WTC11 (cell line): ENCODE results near the gene HOXB5. TPM values are rescaled to one million over a fixed set of nuclear protein-coding genes. Genes with fewer than 3 reads are reported as not detected.

Source experiments
- ATAC-seq: fragments of 200-7000 bp; cut with Tn5 transposase; 2 replicates; pipeline ENCODE4 v1.10.0; 2021; ENCODE audit warnings: mild to moderate bottlenecking, moderate library complexity
- CTCF ChIA-PET: fragments of 300-600 bp; sonication (Branson Sonifier 250); formaldehyde crosslinking; loops from one replicate; lab custom pipeline; 2021; ENCODE audit warnings: antibody characterized with exemption; lab: Charles Lee
- POLR2A ChIA-PET: fragments of 350-600 bp; sonication (Branson Sonifier 250); formaldehyde crosslinking; loops from one replicate; lab custom pipeline; 2021; ENCODE audit warnings: antibody characterized with exemption; lab: Charles Lee
- DNase-seq: peaks from one replicate; pipeline ENCODE4 v3.0.0; 2021; ENCODE audit warnings: low spot score
- H3K27ac Mint-ChIP-seq: 2 replicates; pipeline ENCODE4 v1.8.0; 2021; ENCODE audit warnings: mixed read lengths
- H3K27me3 Mint-ChIP-seq: 2 replicates; pipeline ENCODE4 v1.8.0; 2021; ENCODE audit warnings: low read depth, mild to moderate bottlenecking, moderate library complexity, mixed read lengths
- H3K36me3 Mint-ChIP-seq: 2 replicates; pipeline ENCODE4 v1.8.0; 2021; ENCODE audit warnings: mixed read lengths
- H3K4me1 Mint-ChIP-seq: 2 replicates; pipeline ENCODE4 v1.8.0; 2022; ENCODE audit warnings: mixed read lengths
- H3K4me3 Mint-ChIP-seq: 2 replicates; pipeline ENCODE4 v1.8.0; 2021; ENCODE audit warnings: mild to moderate bottlenecking, moderate library complexity, mixed read lengths
- H3K9me3 Mint-ChIP-seq: 2 replicates; pipeline ENCODE4 v1.8.0; 2021; ENCODE audit warnings: mixed read lengths
- ATF1 ChIP-seq: sonication (generic); formaldehyde crosslinking; IDR thresholded peaks from 2 replicates; pipeline ENCODE4 v1.8.1; 2023; ENCODE audit warnings: mild to moderate bottlenecking, moderate library complexity, missing genetic modification reagents
- CREB1 ChIP-seq: sonication (generic); formaldehyde crosslinking; IDR thresholded peaks from 2 replicates; pipeline ENCODE4 v1.8.0; 2023; ENCODE audit warnings: mild to moderate bottlenecking, missing genetic modification reagents
- ELF4 ChIP-seq: sonication (generic); formaldehyde crosslinking; IDR thresholded peaks from 2 replicates; pipeline ENCODE4 v1.8.1; 2022; ENCODE audit warnings: low read depth, mild to moderate bottlenecking, moderate library complexity, missing genetic modification reagents
- IRF2 ChIP-seq: sonication (generic); formaldehyde crosslinking; IDR thresholded peaks from 2 replicates; pipeline ENCODE4 v1.8.0; 2022; ENCODE audit warnings: low read depth, missing genetic modification reagents, borderline replicate concordance
- MAX ChIP-seq: sonication (generic); formaldehyde crosslinking; IDR thresholded peaks from 2 replicates; pipeline ENCODE4 v1.8.0; 2022; ENCODE audit warnings: mild to moderate bottlenecking, missing genetic modification reagents
- MLX ChIP-seq: sonication (generic); formaldehyde crosslinking; IDR thresholded peaks from 2 replicates; pipeline ENCODE4 v1.8.1; 2023; ENCODE audit warnings: mild to moderate bottlenecking, missing genetic modification reagents, moderate library complexity
- MYBL2 ChIP-seq: sonication (generic); formaldehyde crosslinking; IDR thresholded peaks from 2 replicates; pipeline ENCODE4 v1.8.1; 2023; ENCODE audit warnings: mild to moderate bottlenecking, moderate library complexity, missing genetic modification reagents
- SP1 ChIP-seq: sonication (generic); formaldehyde crosslinking; conservative IDR thresholded peaks from 2 replicates; pipeline ENCODE4 v1.8.1; 2022; ENCODE audit warnings: missing genetic modification reagents
- STAT6 ChIP-seq: sonication (generic); formaldehyde crosslinking; conservative IDR thresholded peaks from 2 replicates; pipeline ENCODE4 v1.8.1; 2023; ENCODE audit warnings: mild to moderate bottlenecking, low read depth, missing genetic modification reagents, moderate library complexity
- TEAD4 ChIP-seq: sonication (generic); formaldehyde crosslinking; IDR thresholded peaks from 2 replicates; pipeline ENCODE4 v1.8.0; 2022; ENCODE audit warnings: mild to moderate bottlenecking, missing genetic modification reagents
- TP53 ChIP-seq: sonication (generic); formaldehyde crosslinking; IDR thresholded peaks from 2 replicates; pipeline ENCODE4 v1.8.1; 2023; ENCODE audit warnings: mild to moderate bottlenecking, missing genetic modification reagents
- ZNF138 ChIP-seq: sonication (generic); formaldehyde crosslinking; conservative IDR thresholded peaks from 2 replicates; pipeline ENCODE4 v1.8.1; 2022; ENCODE audit warnings: mild to moderate bottlenecking, moderate library complexity, missing genetic modification reagents
- ZNF219 ChIP-seq: sonication (generic); formaldehyde crosslinking; IDR thresholded peaks from 2 replicates; pipeline ENCODE4 v1.8.0; 2023; ENCODE audit warnings: missing genetic modification reagents, mild to moderate bottlenecking, borderline replicate concordance
- ZNF317 ChIP-seq: sonication (generic); formaldehyde crosslinking; IDR thresholded peaks from 2 replicates; pipeline ENCODE4 v1.8.1; 2023; ENCODE audit warnings: low read depth, mild to moderate bottlenecking, moderate library complexity, missing genetic modification reagents, borderline replicate concordance
- ZNF416 ChIP-seq: fragments of 250-450 bp; sonication (Bioruptor Pico); IDR thresholded peaks from 2 replicates; pipeline ENCODE4 v1.9.0; 2021; ENCODE audit warnings: mild to moderate bottlenecking, inconsistent platforms
- ZNF423 ChIP-seq: fragments of 250-450 bp; sonication (Bioruptor Pico); IDR thresholded peaks from 2 replicates; pipeline ENCODE4 v2.1.2; 2022; ENCODE audit warnings: mild to moderate bottlenecking, moderate library complexity
- ZNF512 ChIP-seq: sonication (generic); formaldehyde crosslinking; IDR thresholded peaks from 2 replicates; pipeline ENCODE4 v1.8.1; 2022; ENCODE audit warnings: missing genetic modification reagents, borderline replicate concordance
- ZSCAN18 ChIP-seq: fragments of 250-450 bp; sonication (Bioruptor Pico); IDR thresholded peaks from 2 replicates; pipeline ENCODE4 v2.1.2; 2022; ENCODE audit warnings: mild to moderate bottlenecking, moderate library complexity
- total RNA-seq: library from RNA; stranded (reverse); gene quantifications from 3 replicates; pipeline ENCODE4 v1.2.3, GENCODE V29; 2021
- TF ChIP-seq, protein P1 (sequence below): fragments of 250-450 bp; sonication (Bioruptor Pico); conservative IDR thresholded peaks from 2 replicates; pipeline ENCODE4 v1.9.0; 2021; ENCODE audit warnings: mild to moderate bottlenecking
- TF ChIP-seq, protein P2 (sequence below): sonication (generic); formaldehyde crosslinking; IDR thresholded peaks from 2 replicates; pipeline ENCODE4 v1.8.0; 2023; ENCODE audit warnings: missing genetic modification reagents
- TF ChIP-seq, protein P3 (sequence below): sonication (generic); formaldehyde crosslinking; IDR thresholded peaks from 2 replicates; pipeline ENCODE4 v1.8.0; 2022; ENCODE audit warnings: mild to moderate bottlenecking, missing genetic modification reagents
- TF ChIP-seq, protein P4 (sequence below): fragments of 200-600 bp; IDR thresholded peaks from 2 replicates; pipeline ENCODE4 v1.8.0; 2022; ENCODE audit warnings: antibody characterized with exemption

The HOXB5 gene
- total RNA-seq, 1 experiment from 2014 or later: not detected

DNA sequence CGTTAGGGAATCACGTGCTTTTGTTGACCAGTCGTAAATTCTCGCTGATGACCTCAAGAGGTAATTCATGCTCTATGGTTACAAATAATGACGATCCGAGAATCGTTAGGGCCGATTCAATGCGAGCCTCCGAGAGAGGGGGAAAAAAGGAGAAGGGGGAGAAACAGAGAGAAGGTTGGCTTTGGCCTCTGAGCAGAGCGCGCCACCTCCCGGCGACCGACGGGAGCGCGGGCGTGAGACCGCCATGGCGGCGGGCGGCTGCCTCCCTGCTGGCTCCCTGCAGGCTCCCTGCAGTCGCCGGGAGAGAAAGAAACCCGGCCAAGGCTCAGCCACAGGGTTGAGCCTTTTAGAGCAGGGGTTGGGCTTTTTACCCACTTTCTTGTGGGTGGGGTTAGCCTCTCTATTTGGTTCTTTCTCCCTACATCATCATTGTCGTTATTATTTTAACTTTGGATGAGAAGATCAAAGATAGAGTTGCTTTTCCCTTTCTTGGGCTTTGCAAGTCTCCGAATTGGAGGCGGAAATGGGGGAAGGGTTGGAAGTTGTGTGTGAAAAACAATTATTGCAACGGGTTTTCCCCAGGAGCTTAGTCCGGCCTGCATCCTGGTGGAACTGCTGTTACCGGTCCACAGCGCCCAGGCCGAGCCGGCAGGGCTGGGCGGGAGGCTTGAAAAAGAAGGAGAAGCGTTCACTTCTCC is 410 bp upstream of the HOXB5 start (continued):
- TF ChIP-seq SP1 (CRISPR knock-in tag) (no peak), IRF2 (CRISPR knock-in tag) (no peak), ZNF512 (CRISPR knock-in tag) (no peak), MAX (no peak), ELF4 (no peak), MLX (no peak), ZNF416 (CRISPR knock-in tag) (no peak), TEAD4 (CRISPR knock-in tag) (no peak)
- TF ChIP-seq, protein P1, sequence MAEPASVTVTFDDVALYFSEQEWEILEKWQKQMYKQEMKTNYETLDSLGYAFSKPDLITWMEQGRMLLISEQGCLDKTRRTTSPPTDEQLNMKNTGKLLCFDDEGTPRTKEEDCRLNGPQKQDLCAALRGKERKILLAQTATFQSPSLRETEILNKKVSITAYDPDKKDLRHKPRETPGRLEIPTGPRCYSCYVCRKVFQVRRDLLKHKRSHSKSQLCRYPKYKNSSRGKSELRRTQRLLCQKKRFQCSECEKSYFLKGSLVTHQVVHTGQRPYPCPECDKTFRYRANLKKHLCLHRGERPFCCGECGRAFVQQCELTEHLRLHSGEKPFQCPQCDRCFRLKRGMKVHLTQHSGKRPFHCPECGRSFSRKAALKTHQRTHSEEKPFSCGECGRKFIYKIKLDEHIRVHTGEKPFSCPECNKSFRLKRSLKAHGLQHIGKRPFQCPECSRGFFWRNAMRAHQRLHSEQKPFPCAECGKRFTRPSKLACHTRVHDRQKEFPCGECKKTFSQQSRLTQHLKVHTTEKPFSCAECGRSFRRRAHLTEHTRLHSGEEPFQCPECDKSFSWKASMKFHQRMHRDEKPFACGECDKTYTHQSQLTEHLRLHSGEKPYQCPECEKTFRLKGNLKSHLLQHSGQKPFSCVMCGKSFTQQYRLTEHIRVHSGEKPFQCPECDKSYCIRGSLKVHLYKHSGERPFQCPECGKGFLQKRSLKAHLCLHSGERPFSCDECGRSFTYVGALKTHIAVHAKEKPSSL (CRISPR knock-in tag): no peak
- TF ChIP-seq, protein P2, sequence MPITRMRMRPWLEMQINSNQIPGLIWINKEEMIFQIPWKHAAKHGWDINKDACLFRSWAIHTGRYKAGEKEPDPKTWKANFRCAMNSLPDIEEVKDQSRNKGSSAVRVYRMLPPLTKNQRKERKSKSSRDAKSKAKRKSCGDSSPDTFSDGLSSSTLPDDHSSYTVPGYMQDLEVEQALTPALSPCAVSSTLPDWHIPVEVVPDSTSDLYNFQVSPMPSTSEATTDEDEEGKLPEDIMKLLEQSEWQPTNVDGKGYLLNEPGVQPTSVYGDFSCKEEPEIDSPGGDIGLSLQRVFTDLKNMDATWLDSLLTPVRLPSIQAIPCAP: no peak
- TF ChIP-seq, all 79 proteins: peak for 4

GRCh38 chr17:48592577-48592976 is 1.0 kb downstream of the HOXB5 start:
- Mint-ChIP-seq H3K27me3 (peaks cover 100% of the 10 kb centered on the region; the same call in 1 of the 2 replicates), H3K9me3 (no peaks in the 10 kb centered on the region), H3K36me3 (peaks cover 2% of the 10 kb centered on the region; the same call in 1 of the 2 replicates), H3K27ac (no peak overlapping the region), H3K4me1 (peaks cover 49% of the 10 kb centered on the region), H3K4me3 (no peak overlapping the region)
- DNase-seq: no peak
- ChIA-PET CTCF (interaction anchor here (0.7 to 2.5 kb wide), 31 partner anchors 8 to 377 kb away, joined by 3 to 15 read pairs (median 5); partner anchors contain the start of genes HOXB7 and HOXB8), POLR2A (interaction anchor here (1.0 kb wide), 1 partner anchor 214 kb away, joined by 3 read pairs; no protein-coding TSS in a partner anchor)
- ATAC-seq: no peak
- TF ChIP-seq, protein P3, sequence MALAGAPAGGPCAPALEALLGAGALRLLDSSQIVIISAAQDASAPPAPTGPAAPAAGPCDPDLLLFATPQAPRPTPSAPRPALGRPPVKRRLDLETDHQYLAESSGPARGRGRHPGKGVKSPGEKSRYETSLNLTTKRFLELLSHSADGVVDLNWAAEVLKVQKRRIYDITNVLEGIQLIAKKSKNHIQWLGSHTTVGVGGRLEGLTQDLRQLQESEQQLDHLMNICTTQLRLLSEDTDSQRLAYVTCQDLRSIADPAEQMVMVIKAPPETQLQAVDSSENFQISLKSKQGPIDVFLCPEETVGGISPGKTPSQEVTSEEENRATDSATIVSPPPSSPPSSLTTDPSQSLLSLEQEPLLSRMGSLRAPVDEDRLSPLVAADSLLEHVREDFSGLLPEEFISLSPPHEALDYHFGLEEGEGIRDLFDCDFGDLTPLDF (CRISPR knock-in tag): no peak
- no peak for TF ChIP-seq STAT6 (CRISPR knock-in tag)
- TF ChIP-seq MYBL2 (CRISPR knock-in tag): no peak
- TF ChIP-seq, protein P4, sequence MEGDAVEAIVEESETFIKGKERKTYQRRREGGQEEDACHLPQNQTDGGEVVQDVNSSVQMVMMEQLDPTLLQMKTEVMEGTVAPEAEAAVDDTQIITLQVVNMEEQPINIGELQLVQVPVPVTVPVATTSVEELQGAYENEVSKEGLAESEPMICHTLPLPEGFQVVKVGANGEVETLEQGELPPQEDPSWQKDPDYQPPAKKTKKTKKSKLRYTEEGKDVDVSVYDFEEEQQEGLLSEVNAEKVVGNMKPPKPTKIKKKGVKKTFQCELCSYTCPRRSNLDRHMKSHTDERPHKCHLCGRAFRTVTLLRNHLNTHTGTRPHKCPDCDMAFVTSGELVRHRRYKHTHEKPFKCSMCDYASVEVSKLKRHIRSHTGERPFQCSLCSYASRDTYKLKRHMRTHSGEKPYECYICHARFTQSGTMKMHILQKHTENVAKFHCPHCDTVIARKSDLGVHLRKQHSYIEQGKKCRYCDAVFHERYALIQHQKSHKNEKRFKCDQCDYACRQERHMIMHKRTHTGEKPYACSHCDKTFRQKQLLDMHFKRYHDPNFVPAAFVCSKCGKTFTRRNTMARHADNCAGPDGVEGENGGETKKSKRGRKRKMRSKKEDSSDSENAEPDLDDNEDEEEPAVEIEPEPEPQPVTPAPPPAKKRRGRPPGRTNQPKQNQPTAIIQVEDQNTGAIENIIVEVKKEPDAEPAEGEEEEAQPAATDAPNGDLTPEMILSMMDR: no peak
- TF ChIP-seq ZNF219 (CRISPR knock-in tag): no peak
- TF ChIP-seq ZSCAN18 (CRISPR knock-in tag): no peak
- no peak for TF ChIP-seq ZNF423 (CRISPR knock-in tag)
- TF ChIP-seq TP53: no peak
- no peak for TF ChIP-seq ATF1
- TF ChIP-seq CREB1 (CRISPR knock-in tag): no peak
- TF ChIP-seq ZNF138 (CRISPR knock-in tag): no peak
- TF ChIP-seq ZNF317: no peak
